Activated naive CD4-positive, alpha-beta T cell treated with anti-CD3 and anti-CD28 coated beads, Interleukin-2, amount 50 U/mL, for 16 hours (primary cell): ENCODE results near the gene NUP93.
"Not testable (repeated sequence)": the region's sequence is repeated elsewhere in the genome, so short reads cannot be mapped to it uniquely, and the experiment has no call there.

Experiments
- DNase-seq: peaks from one replicate; pipeline ENCODE4 v3.0.0-alpha.2; 2020

The NUP93 gene

GRCh38 chr16:56710181-56710737 lies 19.7 kb upstream of the NUP93 start:
- DNase-seq, result no peak

GRCh38 chr16:56711862-56712261 lies 18.1 kb upstream of the NUP93 start:
- DNase-seq, result no peak

GRCh38 chr16:56713794-56714193 lies 16.1 kb upstream of the NUP93 start:
- no peak for DNase-seq

GRCh38 chr16:56715126-56715525 lies 14.8 kb upstream of the NUP93 start:
- DNase-seq, result no peak

GRCh38 chr16:56716761-56717160 lies 13.2 kb upstream of the NUP93 start:
- DNase-seq, result no peak

- not testable (repeated sequence) for DNase-seq
Observed at GRCh38 chr16:56717532-56717931, 12.4 kb upstream of the NUP93 start.

- DNase-seq, result no peak
Observed at GRCh38 chr16:56722200-56722842, 7.6 kb upstream of the NUP93 start.

- DNase-seq, result no peak
Observed at GRCh38 chr16:56724191-56724590, 5.7 kb upstream of the NUP93 start.

GRCh38 chr16:56726283-56726682 lies 3.6 kb upstream of the NUP93 start:
- DNase-seq, result no peak

GRCh38 chr16:56726926-56727325 lies 3.0 kb upstream of the NUP93 start:
- no peak for DNase-seq

- no peak for DNase-seq
Observed at GRCh38 chr16:56728027-56728426, 1.9 kb upstream of the NUP93 start.

GRCh38 chr16:56728980-56729734 lies 772 bp upstream of the NUP93 start:
- no peak for DNase-seq

GRCh38 chr16:56732366-56732765 lies 2.4 kb downstream of the NUP93 start:
- DNase-seq, result no peak

GRCh38 chr16:56732832-56733231 lies 2.9 kb downstream of the NUP93 start:
- peak; percentile 50 for DNase-seq

GRCh38 chr16:56734429-56734828 lies 4.5 kb downstream of the NUP93 start:
- DNase-seq, result no peak

- no peak for DNase-seq
Observed at GRCh38 chr16:56736476-56736875, 6.5 kb downstream of the NUP93 start.

GRCh38 chr16:56737539-56737938 lies 7.6 kb downstream of the NUP93 start:
- DNase-seq, result no peak

GRCh38 chr16:56738221-56738620 lies 8.3 kb downstream of the NUP93 start:
- DNase-seq, result no peak

GRCh38 chr16:56739378-56739777 lies 9.4 kb downstream of the NUP93 start:
- not testable (repeated sequence) for DNase-seq

GRCh38 chr16:56741399-56741798 lies 11.5 kb downstream of the NUP93 start:
- DNase-seq, result no peak

- DNase-seq, result no peak
Observed at GRCh38 chr16:56742030-56742984, 12.4 kb downstream of the NUP93 start.

- DNase-seq, result no peak
Observed at GRCh38 chr16:56743840-56744239, 13.9 kb downstream of the NUP93 start.

GRCh38 chr16:56744996-56745640 lies 15.2 kb downstream of the NUP93 start:
- no peak for DNase-seq
